Glutamatergic neuron (in vitro differentiated cells): ENCODE results near the gene RPS6KA2. TPM values are rescaled to one million over a fixed set of nuclear protein-coding genes. Genes with fewer than 3 reads are reported as not detected.
A peak's percentile ranks its signal among the peaks of the same experiment; 100 is the strongest.

Source experiments
- DNase-seq: peaks from one replicate; pipeline ENCODE4 v3.0.0; 2022
- H3K27ac Mint-ChIP-seq: one replicate; pipeline ENCODE4 v1.8.0; 2020; ENCODE audit warnings: mild to moderate bottlenecking, mixed read lengths, inconsistent platforms; ENCODE audit not compliant: unreplicated experiment
- H3K27me3 Mint-ChIP-seq: one replicate; pipeline ENCODE4 v1.8.0; 2020; ENCODE audit warnings: mild to moderate bottlenecking, moderate library complexity, mixed read lengths, inconsistent platforms; ENCODE audit not compliant: unreplicated experiment
- H3K36me3 Mint-ChIP-seq: one replicate; pipeline ENCODE4 v1.8.0; 2020; ENCODE audit warnings: mild to moderate bottlenecking, mixed read lengths, inconsistent platforms; ENCODE audit not compliant: unreplicated experiment
- H3K4me1 Mint-ChIP-seq: one replicate; pipeline ENCODE4 v1.8.0; 2020; ENCODE audit warnings: mild to moderate bottlenecking, low read depth, mixed read lengths, inconsistent platforms; ENCODE audit not compliant: unreplicated experiment
- H3K4me3 Mint-ChIP-seq: one replicate; pipeline ENCODE4 v1.8.0; 2020; ENCODE audit warnings: mild to moderate bottlenecking, mixed read lengths, inconsistent platforms; ENCODE audit not compliant: unreplicated experiment
- H3K9me3 Mint-ChIP-seq: one replicate; pipeline ENCODE4 v1.8.0; 2020; ENCODE audit warnings: mild to moderate bottlenecking, moderate library complexity, mixed read lengths, inconsistent platforms; ENCODE audit not compliant: unreplicated experiment
- total RNA-seq: library from RNA; stranded (reverse); fragmentation: NEBNext Ultra II Directional; extraction: Animal tissue kit (Norgen Biotek cat#: 25700); gene quantifications from one replicate; pipeline ENCODE4 v1.2.1, GENCODE V29; 2021; ENCODE audit not compliant: unreplicated experiment
- TF ChIP-seq, protein P1 (sequence below): fragments of 200-600 bp; sonication (generic); IDR thresholded peaks from one replicate; pipeline ENCODE4 v1.5.0; 2021; ENCODE audit not compliant: partially characterized antibody, unreplicated experiment

Gene RPS6KA2
- total RNA-seq, 1 donor from 2014 or later, result 109 TPM

DNA sequence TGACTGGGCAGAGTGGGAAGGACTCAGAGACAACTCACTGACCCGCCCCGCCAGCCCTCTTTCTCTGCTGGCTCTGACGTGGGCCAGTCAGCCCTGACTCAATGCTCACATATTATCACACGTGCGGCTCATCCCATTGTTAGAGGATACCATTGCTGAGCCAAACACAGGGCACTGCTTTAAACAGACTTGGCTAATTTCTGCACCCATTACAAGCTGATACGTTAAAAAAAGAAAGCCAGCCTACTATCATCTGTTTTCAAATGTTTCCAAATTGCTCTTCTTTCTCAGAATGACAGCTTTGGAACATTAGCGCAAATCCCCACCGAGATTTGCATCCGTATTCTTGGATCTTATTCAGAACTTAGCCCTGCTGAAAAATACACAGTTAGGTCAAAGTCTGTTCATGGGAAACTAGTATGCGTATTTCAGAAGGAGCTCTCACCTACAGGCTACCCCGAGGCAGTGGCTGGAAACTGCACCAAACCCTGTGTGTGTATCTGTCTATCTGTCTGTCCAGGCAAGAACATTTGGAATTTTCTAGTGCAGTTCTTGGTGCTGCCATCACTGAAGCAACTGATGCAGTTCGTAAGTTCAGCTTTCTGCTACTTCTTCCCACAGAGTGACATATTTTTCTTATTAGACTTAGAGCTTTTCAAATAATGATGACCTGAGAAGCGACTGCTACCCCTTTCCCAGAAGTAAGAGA is 73.3 kb downstream of the RPS6KA2 start:
- Mint-ChIP-seq H3K4me1 (peaks cover 34% of the 10 kb centered on the region), H3K4me3 (peak overlapping the region; percentile 9), H3K9me3 (peaks cover 4% of the 10 kb centered on the region), H3K27ac (no peak overlapping the region), H3K36me3 (no peaks in the 10 kb centered on the region), H3K27me3 (no peaks in the 10 kb centered on the region)
- TF ChIP-seq, protein P1, sequence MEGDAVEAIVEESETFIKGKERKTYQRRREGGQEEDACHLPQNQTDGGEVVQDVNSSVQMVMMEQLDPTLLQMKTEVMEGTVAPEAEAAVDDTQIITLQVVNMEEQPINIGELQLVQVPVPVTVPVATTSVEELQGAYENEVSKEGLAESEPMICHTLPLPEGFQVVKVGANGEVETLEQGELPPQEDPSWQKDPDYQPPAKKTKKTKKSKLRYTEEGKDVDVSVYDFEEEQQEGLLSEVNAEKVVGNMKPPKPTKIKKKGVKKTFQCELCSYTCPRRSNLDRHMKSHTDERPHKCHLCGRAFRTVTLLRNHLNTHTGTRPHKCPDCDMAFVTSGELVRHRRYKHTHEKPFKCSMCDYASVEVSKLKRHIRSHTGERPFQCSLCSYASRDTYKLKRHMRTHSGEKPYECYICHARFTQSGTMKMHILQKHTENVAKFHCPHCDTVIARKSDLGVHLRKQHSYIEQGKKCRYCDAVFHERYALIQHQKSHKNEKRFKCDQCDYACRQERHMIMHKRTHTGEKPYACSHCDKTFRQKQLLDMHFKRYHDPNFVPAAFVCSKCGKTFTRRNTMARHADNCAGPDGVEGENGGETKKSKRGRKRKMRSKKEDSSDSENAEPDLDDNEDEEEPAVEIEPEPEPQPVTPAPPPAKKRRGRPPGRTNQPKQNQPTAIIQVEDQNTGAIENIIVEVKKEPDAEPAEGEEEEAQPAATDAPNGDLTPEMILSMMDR, result no peak
- no peak for DNase-seq

DNA sequence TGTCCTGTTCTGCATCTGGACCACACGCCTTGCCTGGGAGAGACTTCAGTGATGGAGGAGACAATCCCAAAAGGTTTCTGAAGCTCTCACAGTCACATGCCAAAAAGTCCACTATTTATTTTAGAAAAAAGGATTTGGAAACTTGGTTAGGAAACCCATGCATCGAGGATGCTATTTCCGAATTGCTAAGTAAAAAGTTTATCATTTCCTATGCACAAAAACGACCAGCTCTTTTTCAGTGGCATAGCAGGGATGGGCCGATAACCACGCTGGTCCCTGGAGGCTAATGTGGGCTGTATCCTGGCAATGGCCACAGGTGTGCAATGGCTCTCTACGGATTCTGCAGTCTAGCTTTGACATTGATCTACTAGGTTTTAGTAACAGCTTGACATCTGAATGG is 74.5 kb downstream of the RPS6KA2 start:
- H3K9me3 Mint-ChIP-seq, result peaks cover 6% of the 10 kb centered on the region
- H3K4me1 Mint-ChIP-seq, result peaks cover 34% of the 10 kb centered on the region
- H3K4me3 Mint-ChIP-seq, result no peak overlapping the region
- H3K27me3 Mint-ChIP-seq, result no peaks in the 10 kb centered on the region
- no peaks in the 10 kb centered on the region for H3K36me3 Mint-ChIP-seq
- no peak for DNase-seq
- TF ChIP-seq, protein P1, result no peak
- H3K27ac Mint-ChIP-seq, result no peak overlapping the region

DNA sequence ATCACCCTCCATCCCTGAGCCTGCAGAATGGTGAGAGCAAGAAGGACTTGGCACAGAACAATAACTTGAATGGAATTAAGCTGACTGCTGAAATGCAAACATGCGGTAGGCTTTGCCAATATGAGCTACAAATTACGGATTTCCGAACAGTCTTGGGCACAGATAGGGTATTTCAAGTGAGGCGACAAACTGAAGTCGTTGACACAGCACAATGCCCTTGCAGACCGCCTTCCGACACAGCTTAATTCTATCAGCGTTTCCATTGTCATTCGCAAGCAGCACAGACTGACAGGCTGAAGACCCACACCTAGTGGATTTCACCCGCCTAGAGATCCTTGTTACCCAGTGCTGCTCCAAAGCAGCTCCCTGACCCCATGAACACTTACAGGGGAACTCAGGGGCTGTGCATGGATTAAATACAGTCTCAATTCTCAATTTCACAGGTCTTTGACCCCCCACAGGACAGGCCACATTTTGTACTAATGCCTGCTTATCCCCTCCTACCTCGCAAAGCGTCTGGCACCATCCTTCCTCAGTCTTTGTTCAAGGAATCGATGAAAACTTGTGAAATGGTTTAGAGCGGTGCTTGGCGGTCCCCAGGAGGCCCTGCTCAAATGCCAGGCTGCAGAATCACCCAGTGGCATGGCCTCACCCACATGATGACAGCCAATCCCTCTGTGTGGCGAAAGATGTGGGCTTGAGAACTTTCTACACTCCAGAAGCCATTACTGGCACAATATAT is 75.1 kb downstream of the RPS6KA2 start:
- no peak for DNase-seq
- no peaks in the 10 kb centered on the region for H3K27me3 Mint-ChIP-seq

DNA sequence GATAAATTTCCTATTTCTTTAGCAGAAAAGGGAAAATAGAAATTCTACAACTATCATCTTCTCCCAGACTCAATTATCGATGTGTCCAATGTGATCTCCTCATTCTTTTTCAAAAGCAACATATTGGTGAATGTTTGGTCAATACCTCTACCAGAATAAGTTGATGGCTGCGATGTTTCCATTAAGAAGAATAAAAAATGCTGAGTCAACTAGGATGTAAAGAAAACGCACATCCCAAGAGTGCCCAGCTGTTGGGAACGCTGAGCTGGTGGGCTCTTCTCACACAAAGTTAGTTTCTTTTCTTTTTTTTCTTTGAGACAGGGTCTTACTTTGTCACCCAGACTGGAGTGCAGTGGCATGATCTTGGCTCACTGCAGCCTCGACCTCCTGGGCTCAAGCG is 80.4 kb downstream of the RPS6KA2 start:
- Mint-ChIP-seq H3K27ac (no peak overlapping the region), H3K27me3 (no peaks in the 10 kb centered on the region), H3K4me3 (no peak overlapping the region), H3K9me3 (peaks cover 4% of the 10 kb centered on the region), H3K4me1 (peaks cover 34% of the 10 kb centered on the region), H3K36me3 (no peaks in the 10 kb centered on the region)
- TF ChIP-seq, protein P1, result no peak
- DNase-seq, result no peak

More for the DNA sequence above, 75.1 kb downstream of the RPS6KA2 start:
- Mint-ChIP-seq H3K36me3 (no peaks in the 10 kb centered on the region), H3K4me3 (no peak overlapping the region), H3K4me1 (peaks cover 38% of the 10 kb centered on the region), H3K9me3 (peaks cover 5% of the 10 kb centered on the region), H3K27ac (no peak overlapping the region)
- TF ChIP-seq, protein P1, result no peak
